Activated CD8-positive, alpha-beta T cell treated with anti-CD3 and anti-CD28 coated beads, Interleukin-2, amount 10 ng/mL, durations not matched to agents 7 days and 5 days (primary cell): ENCODE data around the gene ALDH8A1. TPM values are rescaled to one million over a fixed set of nuclear protein-coding genes. Genes with fewer than 3 reads are reported as not detected.

ENCODE experiments used
- ATAC-seq: fragments of 150-1000 bp; cut with Tn5 transposase; one replicate; pipeline ENCODE4 v1.10.0; 2021; ENCODE audit warnings: moderate library complexity
- CTCF ChIA-PET: fragments of 350-600 bp; sonication (Branson Sonifier 250); formaldehyde crosslinking; loops from one replicate; lab custom pipeline; 2021; ENCODE audit warnings: antibody characterized with exemption; lab: Charles Lee
- POLR2A ChIA-PET: fragments of 350-600 bp; sonication (Branson Sonifier 250); formaldehyde crosslinking; loops from one replicate; lab custom pipeline; 2021; ENCODE audit warnings: antibody characterized with exemption; lab: Charles Lee
- DNase-seq: peaks from one replicate; pipeline ENCODE4 v3.0.0-alpha.2; 2020
- H3K27ac Mint-ChIP-seq: one replicate; pipeline ENCODE4 v1.8.0; 2021; ENCODE audit warnings: mild to moderate bottlenecking, mixed read lengths
- H3K27me3 Mint-ChIP-seq: one replicate; pipeline ENCODE4 v1.8.0; 2021; ENCODE audit warnings: low read depth, mixed read lengths
- H3K36me3 Mint-ChIP-seq: one replicate; pipeline ENCODE4 v1.8.0; 2021; ENCODE audit warnings: low read depth, mixed read lengths
- H3K4me1 Mint-ChIP-seq: one replicate; pipeline ENCODE4 v1.8.0; 2021; ENCODE audit warnings: low read depth, mixed read lengths
- H3K4me3 Mint-ChIP-seq: one replicate; pipeline ENCODE4 v1.8.0; 2021; ENCODE audit warnings: mild to moderate bottlenecking, mixed read lengths
- H3K9me3 Mint-ChIP-seq: one replicate; pipeline ENCODE4 v1.8.0; 2022; ENCODE audit warnings: mixed read lengths; ENCODE audit not compliant: insufficient read depth
- microRNA-seq: library from miRNA; unstranded; fragments of <30 nt; microRNA quantifications from one replicate; pipeline ENCODE4 v1.2.0, GENCODE V29; 2022
- total RNA-seq, 2 experiments: library from RNA; stranded (reverse); gene quantifications; one replicate each; pipeline ENCODE4 v1.2.3, GENCODE V29; 2021

The ALDH8A1 gene
- total RNA-seq, 2 experiments from 2014 or later: 0.45 to 0.47 TPM

GRCh38 chr6:134883314-134883713 lies 66.6 kb downstream of the ALDH8A1 start:
- Mint-ChIP-seq H3K4me1 (no peaks in the 10 kb centered on the region), H3K4me3 (no peak overlapping the region), H3K9me3 (no peaks in the 10 kb centered on the region), H3K27ac (no peak overlapping the region), H3K36me3 (no peaks in the 10 kb centered on the region), H3K27me3 (peaks cover 21% of the 10 kb centered on the region)
- CTCF ChIA-PET: interaction anchor here (0.9 to 3.0 kb wide), 6 partner anchors 13 to 772 kb away, joined by 3 to 10 read pairs (median 4); no protein-coding TSS in a partner anchor
- DNase-seq (no peak), ATAC-seq (no peak)
- POLR2A ChIA-PET: no interaction called here

- POLR2A ChIA-PET: no interaction called here
- Mint-ChIP-seq H3K27me3 (peaks cover 21% of the 10 kb centered on the region), H3K9me3 (no peaks in the 10 kb centered on the region), H3K4me3 (no peak overlapping the region), H3K27ac (no peak overlapping the region), H3K4me1 (no peaks in the 10 kb centered on the region), H3K36me3 (no peaks in the 10 kb centered on the region)
- CTCF ChIA-PET: interaction anchor here (0.6 to 3.0 kb wide), 10 partner anchors 8 to 759 kb away, joined by 3 to 10 read pairs (median 4); no protein-coding TSS in a partner anchor
- no peak for ATAC-seq
- peak; percentile 49 for DNase-seq
Observed at GRCh38 chr6:134882426-134883038, 67.4 kb downstream of the ALDH8A1 start.

- DNase-seq (no peak), ATAC-seq (no peak)
- ChIA-PET POLR2A (no interaction called here), CTCF (interaction anchor here (1.7 kb wide), 2 partner anchors 10 to 11 kb away, joined by 3 to 5 read pairs; no protein-coding TSS in a partner anchor)
- Mint-ChIP-seq H3K4me1 (no peaks in the 10 kb centered on the region), H3K9me3 (no peaks in the 10 kb centered on the region), H3K4me3 (no peak overlapping the region), H3K36me3 (no peaks in the 10 kb centered on the region), H3K27me3 (peaks cover 13% of the 10 kb centered on the region), H3K27ac (no peak overlapping the region)
Observed at GRCh38 chr6:134880487-134881190, 69.3 kb downstream of the ALDH8A1 start.

- peaks cover 2% of the 10 kb centered on the region for H3K27me3 Mint-ChIP-seq
- H3K36me3 Mint-ChIP-seq: peaks cover 2% of the 10 kb centered on the region
- ChIA-PET CTCF (no interaction called here), POLR2A (no interaction called here)
- H3K4me1 Mint-ChIP-seq: peaks cover 11% of the 10 kb centered on the region
- no peak overlapping the region for H3K4me3 Mint-ChIP-seq
- H3K9me3 Mint-ChIP-seq: no peaks in the 10 kb centered on the region
- no peak overlapping the region for H3K27ac Mint-ChIP-seq
- DNase-seq (no peak), ATAC-seq (no peak)
Observed at GRCh38 chr6:134878136-134878535, 71.8 kb downstream of the ALDH8A1 start.

- peaks cover 2% of the 10 kb centered on the region for H3K36me3 Mint-ChIP-seq
Observed at GRCh38 chr6:134875367-134875766, 74.5 kb downstream of the ALDH8A1 start.

GRCh38 chr6:134873500-134874388 lies 76.2 kb downstream of the ALDH8A1 start:
- Mint-ChIP-seq H3K27me3 (peaks cover 2% of the 10 kb centered on the region), H3K9me3 (no peaks in the 10 kb centered on the region), H3K4me1 (peaks cover 21% of the 10 kb centered on the region), H3K36me3 (peaks cover 2% of the 10 kb centered on the region), H3K4me3 (peak overlapping the region; percentile 39), H3K27ac (peak overlapping the region; percentile 59)
- ChIA-PET CTCF (no interaction called here), POLR2A (interaction anchor here (0.5 to 0.6 kb wide), 2 partner anchors 9 to 675 kb away, joined by 3 read pairs; no protein-coding TSS in a partner anchor)
- peak; percentile 56 for DNase-seq
- peak; percentile 77 for ATAC-seq

More at GRCh38 chr6:134875367-134875766, 74.5 kb downstream of the ALDH8A1 start:
- H3K4me3 Mint-ChIP-seq: no peak overlapping the region
- no peaks in the 10 kb centered on the region for H3K9me3 Mint-ChIP-seq
- no peak for DNase-seq
- ChIA-PET POLR2A (no interaction called here), CTCF (interaction anchor here (1.1 kb wide), 1 partner anchor 39 kb away, joined by 3 read pairs; no protein-coding TSS in a partner anchor)
- no peak for ATAC-seq
- no peak overlapping the region for H3K27ac Mint-ChIP-seq
- peaks cover 2% of the 10 kb centered on the region for H3K27me3 Mint-ChIP-seq
- H3K4me1 Mint-ChIP-seq: peaks cover 21% of the 10 kb centered on the region

- DNase-seq: no peak
- no peaks in the 10 kb centered on the region for H3K9me3 Mint-ChIP-seq
- peaks cover 21% of the 10 kb centered on the region for H3K4me1 Mint-ChIP-seq
- H3K4me3 Mint-ChIP-seq: no peak overlapping the region
- no peak overlapping the region for H3K27ac Mint-ChIP-seq
- ChIA-PET CTCF (interaction anchor here (1.5 to 2.2 kb wide), 3 partner anchors 11 to 70 kb away, joined by 3 to 7 read pairs (median 5); no protein-coding TSS in a partner anchor), POLR2A (interaction anchor here (0.6 kb wide), 1 partner anchor 1419 kb away, joined by 3 read pairs; the partner anchor contains the start of gene BCLAF1)
- no peaks in the 10 kb centered on the region for H3K27me3 Mint-ChIP-seq
- H3K36me3 Mint-ChIP-seq: peaks cover 2% of the 10 kb centered on the region
- ATAC-seq: peak; percentile 46
Observed at GRCh38 chr6:134870677-134871498, 79.0 kb downstream of the ALDH8A1 start.

- POLR2A ChIA-PET: no interaction called here
- no peak overlapping the region for H3K27ac Mint-ChIP-seq
- ATAC-seq (no peak), DNase-seq (no peak)
- CTCF ChIA-PET: no interaction called here
- H3K4me3 Mint-ChIP-seq: no peak overlapping the region
- peaks cover 14% of the 10 kb centered on the region for H3K4me1 Mint-ChIP-seq
- H3K27me3 Mint-ChIP-seq: peaks cover 2% of the 10 kb centered on the region
- no peaks in the 10 kb centered on the region for H3K9me3 Mint-ChIP-seq
- no peaks in the 10 kb centered on the region for H3K36me3 Mint-ChIP-seq
Observed at GRCh38 chr6:134868812-134869211, 81.1 kb downstream of the ALDH8A1 start.

Small RNAs within 50 kb of the gene (microRNA-seq; reads per million reads assigned to microRNA genes)
- gene MIR3662: not detected

Other genes with a start within 250 kb of the ALDH8A1 start
- 10 to 100 TPM; 72.8 to 77.5 TPM for gene HBS1L, start 104.7 kb upstream of the ALDH8A1 start, total RNA-seq
- gene MYB, start 231.2 kb upstream of the ALDH8A1 start, total RNA-seq: 1 to 10 TPM; 7.5 to 8.2 TPM